GM12878 (cell line): ENCODE results near the gene MALT1. TPM values are rescaled to one million over a fixed set of nuclear protein-coding genes. Genes with fewer than 3 reads are reported as not detected.
A peak's percentile ranks its signal among the peaks of the same experiment; 100 is the strongest.

ENCODE experiments used
- ATF7 ChIP-seq: fragments of 450-650 bp; IDR thresholded peaks from 2 replicates; pipeline ENCODE4 v1.6.1; 2016; ENCODE audit warnings: low read depth, mild to moderate bottlenecking
- CBX5 ChIP-seq: sonication (generic); IDR thresholded peaks from 2 replicates; pipeline ENCODE4 v1.6.1; 2016; ENCODE audit warnings: low read depth, moderate library complexity, mild to moderate bottlenecking, inconsistent platforms
- CEBPZ ChIP-seq: fragments of 150-350 bp; IDR thresholded peaks from 2 replicates; pipeline ENCODE4 v1.6.1; 2016; ENCODE audit warnings: low read depth, low read length
- CREB1 ChIP-seq: IDR thresholded peaks from 2 replicates; pipeline ENCODE4 v1.6.1; 2012; ENCODE audit warnings: low read depth, mild to moderate bottlenecking, inconsistent platforms
- EP300 ChIP-seq, 2 experiments: fragments of 150-350 bp in 1 of 2; IDR thresholded peaks; 2 replicates each; pipeline ENCODE4 v1.6.1; 2011 to 2012; ENCODE audit warnings: low read depth in 2 of 2, low read length in 2 of 2, borderline replicate concordance in 1 of 2, improper control_type of control experiment in 1 of 2, inconsistent platforms in 1 of 2; ENCODE audit not compliant: control insufficient read depth in 1 of 2
- NKRF ChIP-seq: fragments of 450-650 bp; conservative IDR thresholded peaks from 2 replicates; pipeline ENCODE4 v1.6.1; 2017; ENCODE audit warnings: mild to moderate bottlenecking, moderate library complexity
- PML ChIP-seq: IDR thresholded peaks from 2 replicates; pipeline ENCODE4 v1.6.1; 2012; ENCODE audit warnings: low read length, inconsistent platforms
- RBBP5 ChIP-seq: fragments of 200-600 bp; sonication (generic); conservative IDR thresholded peaks from 2 replicates; pipeline ENCODE4 v1.6.1; 2016
- SIN3A ChIP-seq: IDR thresholded peaks from 2 replicates; pipeline ENCODE4 v1.6.1; 2012; ENCODE audit warnings: low read depth, low read length, improper control_type of control experiment
- STAT3 ChIP-seq: IDR thresholded peaks from 2 replicates; pipeline ENCODE4 v1.6.1; 2011; ENCODE audit warnings: low read depth, low read length, improper control_type of control experiment
- SUZ12 ChIP-seq: fragments of 200-600 bp; sonication (generic); IDR thresholded peaks from one replicate; pipeline ENCODE4 v1.6.1; 2018; ENCODE audit warnings: antibody characterized with exemption, mild to moderate bottlenecking; ENCODE audit not compliant: unreplicated experiment
- USF1 ChIP-seq: IDR thresholded peaks from 2 replicates; pipeline ENCODE4 v1.6.1; 2011; ENCODE audit warnings: borderline replicate concordance, low read depth, mild to moderate bottlenecking, moderate library complexity, mixed read lengths, low read length; ENCODE audit not compliant: insufficient read depth; ENCODE audit errors: extremely low read length
- ZBTB40 ChIP-seq: fragments of 450-650 bp; IDR thresholded peaks from 2 replicates; pipeline ENCODE4 v1.6.1; 2016; ENCODE audit warnings: mild to moderate bottlenecking, moderate library complexity, borderline replicate concordance
- polyA plus RNA-seq, 11 experiments: library from polyadenylated mRNA; depleted of rRNA in 4 of 11; unstranded in 6 of 11; stranded (reverse) in 5 of 11; fragments of >200 nt; fragmentation: Nextera tagmentation in 4 of 11; fragmentation: Illumina TruSeq in 1 of 11; extraction: Ambion mirVana in 4 of 11; extraction: Trizol in 1 of 11; gene quantifications; 1 replicate in 1 of 11; 2 replicates in 10 of 11; pipeline versions ENCODE4 v1.2.1 to v1.2.3, GENCODE V29; 2011 to 2016; ENCODE audit warnings: inconsistent platforms in 2 of 11, missing spikeins in 2 of 11, low read depth in 1 of 11
- total RNA-seq, 4 experiments: library from RNA; depleted of rRNA in 3 of 4; stranded (reverse); fragments of >200 nt in 3 of 4; fragmentation: Illumina TruSeq in 1 of 4; extraction: Trizol in 1 of 4; gene quantifications; 2 replicates each; pipeline versions ENCODE4 v1.2.1 to v1.2.3, GENCODE V29; 2013 to 2021

MALT1 gene
- total and polyA plus RNA-seq, 10 of the 15 experiments (the other 5 are each of a cell fraction or from before 2014, with no cell fraction given) = 17.6 to 126 (median 45.4) TPM

- TF ChIP-seq ZBTB40 (no peak), SUZ12 (no peak), RBBP5 (no peak), SIN3A (no peak), NKRF (no peak), PML (peak; percentile 33; the same call in 1 of the 2 replicates), CBX5 (0 out of 2 replicates have a peak, but pooled peaks have one; percentile 49), STAT3 (no peak), CREB1 (no peak; the same call in 1 of the 2 replicates), CEBPZ (no peak), EP300 (IDR thresholded peaks at IDR 0.05; ENCODE audit: borderline replicate concordance in 1 of 2, control insufficient read depth in 1 of 2, low read depth in 2 of 2, low read length in 2 of 2) (peak; percentile 37 to 85; a peak in 3 of 4 replicates), USF1 (no peak), ATF7 (peak; percentile 38; the same call in 1 of the 2 replicates)
Measured at GRCh38 chr18:58649966-58650816, 21.1 kb upstream of the MALT1 start (continued).
